Kasumi-1 (cell line): ENCODE results near the gene IKZF3.
A peak's percentile ranks its signal among the peaks of the same experiment; 100 is the strongest.
"Not testable (repeated sequence)": the region's sequence is repeated elsewhere in the genome, so short reads cannot be mapped to it uniquely, and the experiment has no call there.

Experiments
- DNase-seq, 2 experiments: peaks; one replicate each; lab custom pipeline; 2025; lab: John Stamatoyannopoulos, UW

The IKZF3 gene

DNA sequence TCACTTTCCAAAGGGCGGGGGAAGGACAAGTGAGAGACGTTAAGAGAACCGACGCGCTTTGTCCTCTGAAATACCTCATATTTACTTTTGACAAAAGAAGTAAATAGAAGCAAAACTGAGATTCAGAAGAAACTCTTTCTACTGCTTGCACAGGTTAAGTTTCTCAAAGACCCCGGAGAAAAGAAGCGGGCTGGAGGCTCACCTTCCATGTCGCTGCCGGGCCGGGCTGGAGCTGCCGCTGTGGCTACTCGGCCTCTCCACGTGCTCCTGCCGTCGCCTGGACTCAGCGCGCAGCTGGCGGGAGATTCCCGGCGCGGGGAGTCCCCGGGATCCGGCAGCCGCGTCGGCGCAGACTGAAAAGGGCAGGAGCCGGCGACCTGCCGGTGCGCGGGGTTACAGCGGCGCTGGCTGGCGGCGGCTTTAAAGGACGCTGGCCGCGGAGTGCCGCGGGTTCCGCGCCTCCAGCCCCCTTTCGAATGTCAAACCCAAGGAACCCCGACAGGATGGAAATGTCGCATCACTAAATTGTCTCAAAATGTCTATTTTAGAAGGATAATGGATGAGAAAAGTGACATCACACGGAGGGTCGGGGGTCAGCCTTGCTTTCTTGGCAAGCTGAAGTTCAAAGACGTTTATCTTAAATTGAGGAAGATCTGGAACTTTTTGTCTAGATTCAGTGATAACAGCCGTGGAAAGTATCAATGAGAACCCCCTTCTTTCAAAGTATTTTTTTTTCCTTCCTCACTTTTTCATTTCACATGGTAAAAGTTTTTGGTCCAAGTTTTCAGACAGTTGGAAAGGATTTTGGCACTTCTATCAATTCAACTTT, at the start of gene IKZF3:
Gene IKZF3 (minus strand): TSS at position 395 of the 829 bp plus-strand sequence. CDS start 186 bp downstream, at position 209.
- DNase-seq: peak in 1 of 2 experiments; percentile 29

DNA sequence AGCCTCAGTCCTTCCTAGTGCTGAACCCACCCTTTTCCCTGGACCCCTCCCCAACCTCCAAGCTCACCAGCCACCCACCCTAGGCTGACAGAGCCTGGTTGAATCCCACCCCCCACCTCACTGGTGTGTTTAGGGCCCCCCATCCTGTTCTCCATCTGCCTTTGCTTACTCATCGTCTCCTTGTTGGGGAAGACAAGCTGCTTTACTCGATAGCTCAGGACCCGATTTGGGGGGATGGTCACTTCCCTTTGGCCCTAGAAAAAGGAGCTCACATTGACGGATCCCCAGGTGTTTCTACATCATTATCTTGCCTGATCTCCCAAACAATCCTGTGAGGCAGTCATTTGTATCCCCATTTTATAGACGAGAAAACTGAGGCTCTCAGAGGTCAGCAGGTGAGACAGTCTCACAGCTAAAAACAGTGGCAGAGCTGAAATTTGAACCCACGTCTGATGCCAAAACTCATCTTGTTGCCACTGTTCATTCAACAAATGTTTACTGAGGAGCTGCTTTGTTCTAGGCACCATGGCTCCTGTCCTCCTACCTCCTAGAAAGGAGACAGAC, 44.8 kb upstream of the IKZF3 start:
- no peak for DNase-seq

GRCh38 chr17:39904990-39905288, 40.8 kb upstream of the IKZF3 start:
- no peak for DNase-seq

DNA sequence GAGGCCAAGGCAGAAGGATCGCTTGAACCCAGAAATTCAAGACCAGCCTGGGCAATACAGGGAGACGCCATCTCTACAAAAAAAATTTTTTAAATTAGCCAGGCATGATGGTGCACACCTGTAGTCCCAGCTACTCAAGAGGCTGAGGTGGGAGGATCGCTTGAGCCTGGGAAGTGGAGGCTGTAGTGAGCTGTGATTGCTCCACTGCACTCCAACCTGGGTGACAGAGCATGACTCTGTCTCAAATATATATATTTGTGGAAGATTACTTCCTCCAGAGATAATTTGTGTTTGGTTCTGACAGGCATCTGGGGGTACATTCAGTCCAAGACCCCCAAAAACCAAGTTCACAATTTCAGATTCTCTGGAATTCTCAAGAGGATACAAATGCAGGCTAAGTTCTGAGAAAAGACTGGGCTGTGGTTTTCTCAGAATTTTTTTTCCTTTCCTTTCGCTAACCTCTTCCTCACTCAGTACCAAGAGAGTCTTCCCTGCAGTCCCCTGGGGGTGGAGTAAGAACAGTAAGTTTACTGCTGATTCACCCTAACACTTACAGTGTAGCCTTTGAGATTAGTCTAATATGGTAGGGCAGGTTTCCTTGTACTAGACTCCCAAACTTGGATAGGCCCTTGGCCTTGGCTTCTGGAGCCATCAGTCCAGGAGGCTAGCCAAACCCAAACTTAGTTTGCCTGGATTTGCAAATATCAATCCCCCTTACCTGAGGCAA, 39.2 kb upstream of the IKZF3 start:
- peak in 1 of 2 experiments; percentile 11 for DNase-seq

- DNase-seq: not testable (repeated sequence)
These were observed 37.9 kb upstream of the IKZF3 start for GRCh38 chr17:39902027-39902426.

GRCh38 chr17:39899215-39899614, 35.1 kb upstream of the IKZF3 start:
- DNase-seq: no peak

- no peak for DNase-seq
These were observed 34.0 kb upstream of the IKZF3 start for GRCh38 chr17:39898088-39898487.

DNA sequence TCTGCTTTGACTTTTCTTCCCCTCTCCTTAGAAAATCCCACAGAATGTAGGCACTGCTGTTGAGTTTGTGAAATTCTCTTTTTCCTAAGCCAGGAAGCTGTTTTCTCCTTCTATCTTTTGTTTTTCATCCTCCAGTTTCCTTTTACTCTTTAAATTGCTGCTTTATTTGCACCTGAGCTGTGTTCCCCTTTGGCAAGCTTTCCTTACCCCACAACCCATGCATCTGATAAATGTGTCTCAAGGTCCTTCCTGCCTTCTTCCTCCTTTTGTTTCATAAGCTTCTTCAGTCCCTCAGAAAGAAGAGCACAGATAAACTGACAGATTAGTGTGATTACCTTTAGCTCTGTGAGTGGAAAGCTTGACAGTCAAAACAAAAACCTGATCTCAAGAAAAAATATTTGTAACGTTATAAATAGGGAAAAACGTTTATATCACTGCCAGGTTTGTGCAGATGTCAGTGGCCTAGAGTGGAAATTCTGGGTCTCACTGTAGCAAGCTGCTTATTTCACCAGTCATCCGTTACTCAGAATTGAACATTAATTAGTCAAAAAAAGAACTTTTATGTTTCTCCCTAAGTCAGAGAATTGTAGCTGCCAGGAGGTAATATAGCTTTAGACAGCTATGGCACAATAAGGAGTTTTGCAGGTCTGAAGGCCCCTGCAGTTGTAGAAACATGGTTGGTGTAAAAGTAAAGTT, 30.7 kb upstream of the IKZF3 start:
- no peak for DNase-seq

GRCh38 chr17:39889200-39889599, 25.1 kb upstream of the IKZF3 start:
- no peak for DNase-seq

DNA sequence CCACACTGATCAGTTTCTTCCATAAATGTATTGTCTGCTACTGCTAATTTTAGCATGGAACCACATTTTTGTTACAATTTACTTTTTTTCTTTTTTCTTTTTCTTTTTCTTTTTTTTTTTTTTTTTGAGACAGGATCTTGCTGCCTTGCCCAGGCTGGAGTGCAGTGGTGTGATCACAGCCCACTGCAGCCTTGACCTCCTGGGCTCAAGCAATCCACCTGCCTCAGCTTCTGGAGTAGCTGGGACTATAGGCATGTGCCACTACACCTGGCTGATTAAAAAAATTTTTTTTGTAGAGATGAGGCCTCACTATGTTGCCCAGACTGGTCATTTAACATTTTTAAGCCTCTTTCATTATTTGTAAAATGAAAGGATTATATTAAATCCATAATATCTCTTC, 23.0 kb upstream of the IKZF3 start:
- DNase-seq: no peak

GRCh38 chr17:39886102-39886501, 22.0 kb upstream of the IKZF3 start:
- DNase-seq: not testable (repeated sequence)

DNA sequence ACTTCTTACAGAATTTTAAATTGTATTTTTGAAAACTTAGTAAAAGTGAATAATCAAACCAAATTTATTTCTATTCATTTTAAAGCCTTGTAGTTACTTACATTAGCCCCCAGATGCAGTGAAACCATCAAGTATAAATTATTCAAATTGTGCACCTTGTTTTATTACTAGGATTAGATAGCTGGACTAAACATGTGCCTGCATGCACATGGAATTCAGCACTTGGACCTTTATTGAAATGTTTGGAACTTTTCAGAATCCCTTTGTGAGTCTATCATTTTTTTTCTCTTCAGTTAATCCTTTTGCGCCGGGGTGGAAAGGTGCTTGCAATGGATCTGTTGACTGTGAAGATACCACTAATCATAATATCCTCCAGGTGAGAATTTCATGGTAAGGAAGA, 8.6 kb upstream of the IKZF3 start:
- no peak for DNase-seq

DNA sequence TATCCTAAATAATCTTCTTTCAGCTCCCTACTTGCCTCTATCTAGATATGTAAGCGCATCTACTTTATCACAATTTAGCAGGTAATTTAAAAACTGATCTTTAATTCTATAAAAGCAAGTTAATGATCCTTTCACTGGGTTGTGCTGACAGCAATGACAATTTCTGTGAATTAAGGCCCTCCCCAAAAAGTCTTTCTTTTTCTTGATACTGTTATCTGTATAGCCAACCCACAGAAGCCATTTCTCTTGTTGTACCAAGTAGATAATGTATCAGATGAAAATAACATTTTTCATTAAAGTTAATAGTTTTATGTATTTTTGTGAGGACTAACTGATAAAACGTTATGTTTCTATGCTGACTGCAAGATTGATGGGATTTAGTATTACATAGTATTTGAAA, 7.7 kb upstream of the IKZF3 start:
- no peak for DNase-seq

DNA sequence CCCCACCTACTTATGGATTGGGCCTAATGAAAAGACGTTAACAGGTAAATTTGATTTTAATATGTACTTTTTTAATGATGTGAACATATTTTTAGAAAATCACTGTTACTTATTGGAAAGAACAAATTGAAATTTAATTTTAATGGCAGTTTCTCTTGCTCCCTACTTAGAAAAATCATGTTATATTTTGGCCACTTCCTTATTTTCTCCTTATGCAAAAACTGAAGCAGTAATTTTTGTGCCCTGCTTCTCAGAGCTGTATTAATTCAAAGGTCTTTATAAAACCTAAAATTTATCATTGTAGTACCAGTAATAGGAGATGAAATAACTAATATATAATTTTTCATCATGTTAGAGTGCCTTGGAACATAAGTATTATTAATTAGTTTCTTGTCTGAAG, 6.7 kb upstream of the IKZF3 start:
- DNase-seq: no peak

DNA sequence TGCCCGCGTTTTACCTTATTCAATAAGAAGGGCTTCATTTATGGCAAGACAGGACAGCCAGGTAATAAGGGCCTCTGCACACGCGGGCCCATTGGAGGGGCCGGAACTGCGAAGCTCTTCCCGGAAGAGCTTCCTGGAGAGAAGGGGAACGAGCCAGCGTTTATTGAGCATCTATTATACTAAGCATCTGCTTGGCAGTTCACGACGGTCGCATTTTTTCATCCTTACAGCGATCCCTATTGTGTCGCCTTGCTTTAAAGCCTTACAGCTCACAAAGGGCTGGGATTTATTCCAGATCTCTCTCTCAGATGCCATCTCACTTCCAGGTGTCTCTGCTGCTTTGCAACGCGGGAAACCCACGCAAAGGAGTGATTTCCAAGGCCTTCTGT, 4.4 kb upstream of the IKZF3 start:
- DNase-seq: no peak

GRCh38 chr17:39867880-39868553, 3.9 kb upstream of the IKZF3 start, which contains the start of gene ZPBP2:
Gene ZPBP2, plus strand, starts transcription at chr17:39868202. Its CDS starts 153 bp downstream, at chr17:39868355.
- no peak for DNase-seq

DNA sequence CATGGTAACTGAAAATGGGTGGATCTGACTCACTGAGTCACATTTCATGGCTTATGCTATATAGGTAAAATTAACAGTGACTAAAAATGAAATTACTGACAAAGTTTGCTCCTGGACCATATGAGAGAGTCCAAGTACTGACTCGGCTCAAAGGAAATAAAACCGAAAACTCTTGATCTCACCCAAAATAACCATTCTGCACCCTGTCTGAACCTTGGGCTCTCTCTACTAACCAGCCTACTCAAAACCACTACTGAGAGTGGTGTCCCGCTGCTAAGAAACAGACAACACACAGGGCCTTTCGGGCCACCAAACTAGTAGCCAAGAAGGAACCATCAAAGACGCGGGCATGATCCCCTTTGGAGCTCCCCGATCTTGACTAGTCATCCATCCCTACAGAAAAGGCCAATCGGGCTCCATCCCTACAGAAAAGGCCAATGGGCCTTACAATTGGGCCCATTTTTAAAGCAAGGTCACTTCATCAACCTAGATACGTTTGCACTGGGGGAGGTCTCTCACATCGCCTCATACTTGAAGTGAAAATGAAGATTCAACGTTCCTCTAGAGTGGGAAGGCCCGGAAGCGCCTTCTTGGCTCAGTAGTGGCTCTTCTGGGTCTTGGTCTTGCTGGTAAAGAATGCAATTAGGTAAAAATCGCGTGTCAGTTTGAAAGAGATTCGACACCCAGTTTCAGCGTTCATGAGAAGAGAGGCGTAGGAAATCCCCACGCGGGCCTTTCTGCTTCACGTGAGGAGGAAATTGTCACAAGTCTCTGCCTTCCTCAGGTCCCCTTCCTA, 3.2 kb upstream of the IKZF3 start:
- DNase-seq: no peak

- DNase-seq: no peak
These were observed 2.1 kb upstream of the IKZF3 start for GRCh38 chr17:39866013-39866730.

- DNase-seq: no peak
These were observed 731 bp downstream of the IKZF3 start for GRCh38 chr17:39863244-39863917.

GRCh38 chr17:39861235-39861634, 2.9 kb downstream of the IKZF3 start:
- no peak for DNase-seq
